T-cell (primary cell): Measurements from ENCODE around the gene YWHAQ. TPM values are rescaled to one million over a fixed set of nuclear protein-coding genes. Genes with fewer than 3 reads are reported as not detected.

ENCODE experiments used
- ATAC-seq, 4 experiments: fragments of 200-7000 bp in 3 of 4; fragments of 150-1000 bp in 1 of 4; cut with Tn5 transposase; replicated peaks in 1 of 4; 1 replicate in 3 of 4; 2 replicates in 1 of 4; pipeline ENCODE4 v1.10.0; 2021; ENCODE audit warnings: moderate library complexity in 3 of 4, mild to moderate bottlenecking in 2 of 4, moderate number of reproducible peaks in 1 of 4
- CTCF ChIA-PET, 2 donors: fragments of 300-600 bp; sonication (Branson Sonifier 250); formaldehyde crosslinking; loops; one replicate each; lab custom pipeline; 2022; ENCODE audit warnings: antibody characterized with exemption in 2 of 2; lab: Charles Lee
- POLR2A ChIA-PET, 2 donors: fragments of 300-600 bp; sonication (Branson Sonifier 250); formaldehyde crosslinking; loops; one replicate each; lab custom pipeline; 2022; ENCODE audit warnings: antibody characterized with exemption in 2 of 2; lab: Charles Lee
- DNase-seq, 35 experiments: peaks; one replicate each; pipeline versions ENCODE4 v3.0.0 to v3.0.0-alpha.2; 2013 to 2023
- H3K27ac ChIP-seq: one replicate; pipeline ENCODE4 v1.5.1; 2013; ENCODE audit warnings: low read length
- H3K27me3 ChIP-seq, 2 experiments: replicated peaks in 1 of 2; 1 replicate in 1 of 2; 2 replicates in 1 of 2; pipeline versions ENCODE4 v1.6.1 to v1.7.0; 2013; ENCODE audit warnings: low read length in 1 of 2, mixed read lengths in 1 of 2; ENCODE audit not compliant: control insufficient read depth in 2 of 2, insufficient read depth in 2 of 2; ENCODE audit errors: extremely low read depth in 1 of 2
- H3K36me3 ChIP-seq, 2 donors: 1 replicate in 1 of 2; 2 replicates in 1 of 2; pipeline versions ENCODE4 v1.6.1 to v1.7.0; 2013; ENCODE audit warnings: low read length in 1 of 2; ENCODE audit not compliant: control insufficient read depth in 2 of 2, insufficient read depth in 1 of 2; ENCODE audit errors: extremely low read depth in 1 of 2
- H3K4me1 ChIP-seq, 2 experiments: 1 replicate in 1 of 2; 2 replicates in 1 of 2; pipeline versions ENCODE4 v1.6.1 to v1.7.0; 2013; ENCODE audit warnings: low read length in 2 of 2, mixed read lengths in 1 of 2; ENCODE audit not compliant: insufficient read depth in 2 of 2, control insufficient read depth in 1 of 2; ENCODE audit errors: extremely low read depth in 1 of 2
- H3K4me3 ChIP-seq, 2 donors: 1 replicate in 1 of 2; 2 replicates in 1 of 2; pipeline versions ENCODE4 v1.5.1 to v1.7.0; 2013; ENCODE audit warnings: mild to moderate bottlenecking in 2 of 2, low read length in 1 of 2, moderate library complexity in 1 of 2; ENCODE audit not compliant: control insufficient read depth in 1 of 2; ENCODE audit errors: extremely low read depth in 1 of 2
- H3K9me3 ChIP-seq: 2 replicates; pipeline ENCODE4 v1.7.0; 2013
- H3K27ac Mint-ChIP-seq, 2 donors: one replicate each; pipeline ENCODE4 v1.8.0; 2020 to 2021; ENCODE audit warnings: mild to moderate bottlenecking in 2 of 2, mixed read lengths in 2 of 2
- H3K27me3 Mint-ChIP-seq, 2 donors: one replicate each; pipeline ENCODE4 v1.8.0; 2021 to 2022; ENCODE audit warnings: mixed read lengths in 2 of 2
- H3K36me3 Mint-ChIP-seq: one replicate; pipeline ENCODE4 v1.8.0; 2021; ENCODE audit warnings: mixed read lengths
- H3K4me1 Mint-ChIP-seq, 3 donors: one replicate each; pipeline ENCODE4 v1.8.0; 2020 to 2022; ENCODE audit warnings: mixed read lengths in 3 of 3, mild to moderate bottlenecking in 1 of 3
- H3K4me3 Mint-ChIP-seq, 3 donors: one replicate each; pipeline ENCODE4 v1.8.0; 2020 to 2022; ENCODE audit warnings: mild to moderate bottlenecking in 3 of 3, mixed read lengths in 3 of 3, moderate library complexity in 3 of 3
- H3K9me3 Mint-ChIP-seq, 3 donors: one replicate each; pipeline ENCODE4 v1.8.0; 2020 to 2022; ENCODE audit warnings: mixed read lengths in 3 of 3
- WGBS: methylation state at CpG from one replicate; pipeline ENCODE4 v1.1.5; 2013; ENCODE audit warnings: missing lambda C conversion rate; ENCODE audit not compliant: insufficient coverage; 5-methylcytosine and 5-hydroxymethylcytosine counted together
- total RNA-seq, 35 experiments: library from RNA in 6 of 35; stranded (reverse) in 6 of 35; fragments of 120-200 nt in 1 of 35; gene quantifications; one replicate each; pipeline versions ENCODE4 v1.2.1 to v1.2.4 and lab custom pipeline; 2013 to 2026

YWHAQ gene
- total RNA-seq, 5 donors from 2014 or later (not counting 1 experiment from before 2014, with no cell fraction given): 104 to 141 (median 139) TPM

DNA sequence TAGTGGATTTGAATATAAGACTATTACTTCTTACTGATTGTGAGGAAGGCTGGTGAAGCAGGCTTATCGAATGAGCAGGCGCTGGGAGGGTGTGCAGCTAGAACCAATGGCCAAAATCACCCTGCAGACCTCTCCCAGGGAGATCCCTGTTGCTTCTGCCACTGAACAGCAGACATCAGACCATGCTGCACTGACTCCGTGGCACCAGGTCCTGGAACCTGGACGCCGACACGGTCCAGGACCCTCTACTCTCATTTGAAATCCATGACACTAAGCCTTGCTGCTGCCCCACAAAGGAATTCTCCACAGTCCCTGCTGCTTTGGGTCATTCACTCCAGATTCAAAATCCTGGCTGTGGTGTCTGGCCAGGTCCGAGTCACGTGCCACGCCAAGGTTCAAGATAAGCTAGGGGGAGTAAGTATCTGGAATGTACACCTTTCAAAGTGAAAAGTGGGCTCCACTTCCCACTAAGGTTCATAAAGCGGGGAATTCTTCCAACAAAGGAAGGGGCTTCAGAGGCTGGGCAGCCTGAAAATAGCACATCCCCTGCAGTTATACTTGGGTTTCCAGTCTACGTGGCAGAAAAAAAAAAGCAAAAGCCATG, 9.0 kb upstream of the YWHAQ start:
- Mint-ChIP-seq H3K27ac (no peak overlapping the region), H3K9me3 (no peaks in the 10 kb centered on the region), H3K27me3 (peaks cover 0 to 4% of the 10 kb centered on the region in 2 donors), H3K36me3 (no peaks in the 10 kb centered on the region), H3K4me1 (peaks cover 0 to 11% (median 8%) of the 10 kb centered on the region in 3 donors), H3K4me3 (no peak overlapping the region)
- H3K9me3 ChIP-seq: no peaks in the 10 kb centered on the region
- ChIA-PET POLR2A (no interaction called here), CTCF (no interaction called here)
- peaks cover 0 to 9% of the 10 kb centered on the region in 2 experiments for H3K4me1 ChIP-seq
- 99% methylated on average over 7 of the region's 11 CpGs for WGBS
- DNase-seq (no peak), ATAC-seq (no peak)
- no peak overlapping the region for H3K4me3 ChIP-seq
- H3K27ac ChIP-seq: no peak overlapping the region
- no peaks in the 10 kb centered on the region for H3K36me3 ChIP-seq
- peaks cover 0 to 7% of the 10 kb centered on the region in 2 experiments for H3K27me3 ChIP-seq

GRCh38 chr2:9639000-9639602, 8.3 kb upstream of the YWHAQ start:
- H3K36me3 ChIP-seq: no peaks in the 10 kb centered on the region
- H3K9me3 ChIP-seq: no peaks in the 10 kb centered on the region
- POLR2A ChIA-PET: no interaction called here
- WGBS: 92% methylated on average over 5 of the region's 6 CpGs
- H3K4me3 Mint-ChIP-seq: no peak overlapping the region
- peaks cover 0 to 11% (median 8%) of the 10 kb centered on the region in 3 donors for H3K4me1 Mint-ChIP-seq
- H3K27me3 Mint-ChIP-seq: peaks cover 0 to 4% of the 10 kb centered on the region in 2 donors
- no peaks in the 10 kb centered on the region for H3K9me3 Mint-ChIP-seq
- H3K27me3 ChIP-seq: peaks cover 0 to 7% of the 10 kb centered on the region in 2 experiments
- ATAC-seq: no peak
- no peaks in the 10 kb centered on the region for H3K36me3 Mint-ChIP-seq
- H3K4me1 ChIP-seq: peaks cover 0 to 9% of the 10 kb centered on the region in 2 experiments
- no peak overlapping the region for H3K27ac Mint-ChIP-seq
- no peak overlapping the region for H3K4me3 ChIP-seq
- no peak overlapping the region for H3K27ac ChIP-seq
- no peak for DNase-seq
- CTCF ChIA-PET: no interaction called here

DNA sequence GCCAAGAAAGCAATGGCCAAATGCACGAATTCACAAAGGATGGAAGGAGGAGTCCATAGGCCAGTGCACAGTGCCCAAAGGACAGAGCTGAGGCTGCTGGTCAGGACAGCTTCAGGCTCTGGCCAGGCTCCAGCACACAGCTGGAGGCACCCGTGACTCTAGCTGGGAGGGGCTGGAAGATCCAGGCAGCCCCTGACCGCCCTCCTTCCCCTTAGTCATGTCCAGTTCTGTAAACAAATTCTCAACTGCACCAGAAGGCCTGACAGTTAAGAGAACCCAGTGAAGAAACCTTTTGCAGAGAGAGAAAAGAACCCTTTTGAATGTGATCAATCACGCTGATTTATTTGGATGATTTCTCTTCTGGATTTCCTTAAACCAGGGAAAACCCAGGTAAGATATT, 7.7 kb upstream of the YWHAQ start:
- DNase-seq (no peak), ATAC-seq (no peak)
- H3K4me3 ChIP-seq: no peak overlapping the region
- Mint-ChIP-seq H3K27me3 (peaks cover 0 to 4% of the 10 kb centered on the region in 2 donors), H3K4me1 (peaks cover 0 to 11% (median 8%) of the 10 kb centered on the region in 3 donors), H3K9me3 (no peaks in the 10 kb centered on the region), H3K36me3 (no peaks in the 10 kb centered on the region), H3K27ac (no peak overlapping the region), H3K4me3 (no peak overlapping the region)
- no peaks in the 10 kb centered on the region for H3K9me3 ChIP-seq
- no peaks in the 10 kb centered on the region for H3K36me3 ChIP-seq
- CTCF ChIA-PET: no interaction called here
- H3K27ac ChIP-seq: no peak overlapping the region
- H3K27me3 ChIP-seq: peaks cover 0 to 4% of the 10 kb centered on the region in 2 experiments
- WGBS: 100% methylated on average over 1 of the region's 4 CpGs
- POLR2A ChIA-PET: no interaction called here
- peaks cover 0 to 9% of the 10 kb centered on the region in 2 experiments for H3K4me1 ChIP-seq

- Histone ChIP-seq H3K4me1 (peaks cover 0 to 9% of the 10 kb centered on the region in 2 experiments), H3K36me3 (no peaks in the 10 kb centered on the region), H3K4me3 (no peak overlapping the region), H3K27ac (no peak overlapping the region), H3K27me3 (peaks cover 0 to 3% of the 10 kb centered on the region in 2 experiments), H3K9me3 (no peaks in the 10 kb centered on the region)
- peaks cover 0 to 4% of the 10 kb centered on the region in 2 donors for H3K27me3 Mint-ChIP-seq
- no peaks in the 10 kb centered on the region for H3K9me3 Mint-ChIP-seq
- peaks cover 0 to 11% (median 7%) of the 10 kb centered on the region in 3 donors for H3K4me1 Mint-ChIP-seq
- ChIA-PET CTCF (interaction anchor here in 1 of 2 donors (0.6 kb wide), 1 partner anchor 1842 kb away, joined by 3 read pairs; no protein-coding TSS in a partner anchor), POLR2A (no interaction called here)
- ATAC-seq (no peak), DNase-seq (no peak)
- H3K27ac Mint-ChIP-seq: no peak overlapping the region
- 64% methylated on average over 2 of the region's 2 CpGs for WGBS
- no peak overlapping the region for H3K4me3 Mint-ChIP-seq
- H3K36me3 Mint-ChIP-seq: no peaks in the 10 kb centered on the region
Observed at GRCh38 chr2:9637330-9637729, 6.5 kb upstream of the YWHAQ start.

GRCh38 chr2:9634133-9634532, 3.3 kb upstream of the YWHAQ start:
- Mint-ChIP-seq H3K4me3 (no peak overlapping the region), H3K9me3 (no peaks in the 10 kb centered on the region), H3K36me3 (peaks cover 3% of the 10 kb centered on the region), H3K27me3 (no peaks in the 10 kb centered on the region), H3K27ac (no peak overlapping the region), H3K4me1 (peaks cover 20 to 22% (median 21%) of the 10 kb centered on the region in 3 donors)
- no CpG with 5 or more reads among the region's 3 CpGs for WGBS
- ATAC-seq: no peak
- H3K36me3 ChIP-seq: no peaks in the 10 kb centered on the region
- ChIA-PET CTCF (interaction anchor here in 1 of 2 donors (0.5 kb wide), 1 partner anchor 55 kb away, joined by 4 read pairs; no protein-coding TSS in a partner anchor), POLR2A (interaction anchor here in 1 of 2 donors (0.7 to 0.9 kb wide), 2 partner anchors 36 to 69 kb away, joined by 3 read pairs; no protein-coding TSS in a partner anchor)
- H3K27ac ChIP-seq: no peak overlapping the region
- H3K9me3 ChIP-seq: no peaks in the 10 kb centered on the region
- H3K4me3 ChIP-seq: no peak overlapping the region
- no peak for DNase-seq
- H3K4me1 ChIP-seq: peaks cover 4 to 17% of the 10 kb centered on the region in 2 experiments
- peaks cover 0 to 3% of the 10 kb centered on the region in 2 experiments for H3K27me3 ChIP-seq

- H3K9me3 ChIP-seq: no peaks in the 10 kb centered on the region
- peaks cover 0 to 8% of the 10 kb centered on the region in 2 donors for H3K36me3 ChIP-seq
- DNase-seq: no peak
- no peak for ATAC-seq
- peaks cover 22% of the 10 kb centered on the region for H3K36me3 Mint-ChIP-seq
- no peaks in the 10 kb centered on the region for H3K27me3 Mint-ChIP-seq
- peak overlapping the region; percentile 82 for H3K27ac ChIP-seq
- peaks cover 41 to 42% (median 41%) of the 10 kb centered on the region in 3 donors for H3K4me1 Mint-ChIP-seq
- H3K27me3 ChIP-seq: no peaks in the 10 kb centered on the region
- 100% methylated on average over 7 of the region's 13 CpGs for WGBS
- H3K4me3 Mint-ChIP-seq: peak overlapping the region; percentile 84 to 91 (median 89)
- H3K27ac Mint-ChIP-seq: peak overlapping the region; percentile 34 to 91
- ChIA-PET POLR2A (interaction anchor here in 1 of 2 donors (0.7 kb wide), 1 partner anchor 24 kb away, joined by 3 read pairs; no protein-coding TSS in a partner anchor), CTCF (interaction anchor here in 1 of 2 donors (0.9 kb wide), 2 partner anchors 71 to 76 kb away, joined by 3 read pairs; no protein-coding TSS in a partner anchor)
- peaks cover 12 to 25% of the 10 kb centered on the region in 2 experiments for H3K4me1 ChIP-seq
- no peaks in the 10 kb centered on the region for H3K9me3 Mint-ChIP-seq
- no peak overlapping the region for H3K4me3 ChIP-seq
Observed at GRCh38 chr2:9631878-9632700, 1.3 kb upstream of the YWHAQ start.
